H9 (cell line): ENCODE measurements around the gene VEZF1. TPM values are rescaled to one million over a fixed set of nuclear protein-coding genes. Genes with fewer than 3 reads are reported as not detected.

Experiments used
- DNase-seq: peaks from one replicate; pipeline ENCODE4 v3.0.0-alpha.2; 2017
- H2AFZ ChIP-seq: one replicate; pipeline ENCODE4 v1.6.1; 2013; ENCODE audit warnings: mild to moderate bottlenecking, low read length, control low read depth, moderate library complexity
- H2AK5ac ChIP-seq: 2 replicates; pipeline ENCODE4 v1.6.1; 2013; ENCODE audit warnings: low read length, control low read depth, mixed read lengths; ENCODE audit not compliant: insufficient read length
- H2BK120ac ChIP-seq: one replicate; pipeline ENCODE4 v1.6.1; 2013; ENCODE audit warnings: low read depth, mild to moderate bottlenecking, low read length, control low read depth, inconsistent platforms; ENCODE audit not compliant: poor library complexity, severe bottlenecking
- H2BK12ac ChIP-seq: 2 replicates; pipeline ENCODE4 v1.6.1; 2013; ENCODE audit warnings: low read length, control low read depth, mixed read lengths, low read depth; ENCODE audit not compliant: insufficient read length
- H2BK15ac ChIP-seq: 2 replicates; pipeline ENCODE4 v1.6.1; 2013; ENCODE audit warnings: low read depth, low read length, control low read depth
- H2BK20ac ChIP-seq: one replicate; pipeline ENCODE4 v1.6.1; 2013; ENCODE audit warnings: low read depth, mild to moderate bottlenecking, low read length, control low read depth, inconsistent platforms; ENCODE audit not compliant: poor library complexity, severe bottlenecking
- H2BK5ac ChIP-seq: 2 replicates; pipeline ENCODE4 v1.6.1; 2013; ENCODE audit warnings: low read length, control low read depth, mixed read lengths; ENCODE audit not compliant: insufficient read length
- H3K14ac ChIP-seq: 2 replicates; pipeline ENCODE4 v1.6.1; 2013; ENCODE audit warnings: low read length, control low read depth; ENCODE audit not compliant: insufficient read depth
- H3K18ac ChIP-seq: 2 replicates; pipeline ENCODE4 v1.6.1; 2013; ENCODE audit warnings: low read depth, mild to moderate bottlenecking, mixed read lengths, low read length, control low read depth; ENCODE audit not compliant: insufficient read length
- H3K23ac ChIP-seq: 2 replicates; pipeline ENCODE4 v1.6.1; 2013; ENCODE audit warnings: low read length, control low read depth, mixed read lengths, low read depth; ENCODE audit not compliant: insufficient read length
- H3K23me2 ChIP-seq: 2 replicates; pipeline ENCODE4 v1.6.1; 2013; ENCODE audit warnings: low read depth, mild to moderate bottlenecking, mixed read lengths, low read length, control low read depth; ENCODE audit not compliant: insufficient read length, poor library complexity, severe bottlenecking
- H3K27ac ChIP-seq: 2 replicates; pipeline ENCODE4 v1.5.1; 2013; ENCODE audit warnings: low read length, control low read depth, mixed read lengths, low read depth; ENCODE audit not compliant: insufficient read length
- H3K27me3 ChIP-seq: 2 replicates; pipeline ENCODE4 v1.6.1; 2013; ENCODE audit warnings: low read length, control low read depth, inconsistent platforms; ENCODE audit not compliant: insufficient read depth
- H3K4ac ChIP-seq: 2 replicates; pipeline ENCODE4 v1.6.1; 2013; ENCODE audit warnings: low read depth, mild to moderate bottlenecking, control low read depth, inconsistent platforms, low read length, moderate library complexity
- H3K4me1 ChIP-seq: 2 replicates; pipeline ENCODE4 v1.6.1; 2013; ENCODE audit warnings: low read length, control low read depth, inconsistent platforms; ENCODE audit not compliant: insufficient read depth
- H3K4me2 ChIP-seq: 2 replicates; pipeline ENCODE4 v1.6.1; 2013; ENCODE audit warnings: low read length, control low read depth, mixed read lengths; ENCODE audit not compliant: insufficient read length, insufficient read depth
- H3K56ac ChIP-seq: 2 replicates; pipeline ENCODE4 v1.6.1; 2013; ENCODE audit warnings: low read depth, mild to moderate bottlenecking, mixed read lengths, low read length, control low read depth; ENCODE audit not compliant: insufficient read length
- H3K79me1 ChIP-seq: 2 replicates; pipeline ENCODE4 v1.6.1; 2013; ENCODE audit warnings: low read depth, mild to moderate bottlenecking, moderate library complexity, low read length, control low read depth, inconsistent platforms; ENCODE audit not compliant: insufficient read depth, poor library complexity, severe bottlenecking
- H3K79me2 ChIP-seq: 2 replicates; pipeline ENCODE4 v1.6.1; 2013; ENCODE audit warnings: low read length, control low read depth, inconsistent platforms; ENCODE audit not compliant: insufficient read depth
- H3K9ac ChIP-seq: 2 replicates; pipeline ENCODE4 v1.6.1; 2013; ENCODE audit warnings: low read length, control low read depth, mixed read lengths; ENCODE audit not compliant: insufficient read length; ENCODE audit errors: extremely low read depth
- H3K9me3 ChIP-seq: one replicate; pipeline ENCODE4 v1.6.1; 2013; ENCODE audit warnings: low read depth, low read length, inconsistent platforms; ENCODE audit not compliant: control insufficient read depth
- H3T11ph ChIP-seq: one replicate; pipeline ENCODE4 v1.6.1; 2013; ENCODE audit warnings: mild to moderate bottlenecking, low read length, control low read depth, inconsistent platforms
- H4K20me1 ChIP-seq: one replicate; pipeline ENCODE4 v1.6.1; 2013; ENCODE audit not compliant: control insufficient read depth, insufficient read length, insufficient read depth
- H4K5ac ChIP-seq: 2 replicates; pipeline ENCODE4 v1.6.1; 2013; ENCODE audit warnings: low read depth, mild to moderate bottlenecking, mixed read lengths, low read length, control low read depth; ENCODE audit not compliant: insufficient read length
- H4K8ac ChIP-seq: replicated peaks from 2 replicates; pipeline ENCODE4 v1.6.1; 2013; ENCODE audit warnings: low read length, control low read depth, mixed read lengths, low read depth; ENCODE audit not compliant: insufficient read length
- H4K91ac ChIP-seq: 2 replicates; pipeline ENCODE4 v1.6.1; 2013; ENCODE audit warnings: low read depth, mild to moderate bottlenecking, moderate library complexity, mixed read lengths, low read length, control low read depth; ENCODE audit not compliant: insufficient read length
- H3K27ac Mint-ChIP-seq, 3 experiments: 2 replicates in 2 of 3; 3 replicates in 1 of 3; pipeline ENCODE4 v1.8.0; 2020 to 2021; ENCODE audit warnings: mixed read lengths in 3 of 3, mild to moderate bottlenecking in 1 of 3, moderate library complexity in 1 of 3
- H3K27me3 Mint-ChIP-seq: 2 replicates; pipeline ENCODE4 v1.8.0; 2021; ENCODE audit warnings: low read depth, mild to moderate bottlenecking, moderate library complexity, mixed read lengths
- H3K36me3 Mint-ChIP-seq, 3 experiments: 2 replicates in 2 of 3; 3 replicates in 1 of 3; pipeline ENCODE4 v1.8.0; 2020 to 2021; ENCODE audit warnings: low read depth in 3 of 3, mixed read lengths in 3 of 3; ENCODE audit not compliant: insufficient read depth in 1 of 3
- H3K4me1 Mint-ChIP-seq, 2 experiments: 2 replicates each; pipeline ENCODE4 v1.8.0; 2020; ENCODE audit warnings: mixed read lengths in 2 of 2
- H3K4me3 Mint-ChIP-seq, 2 experiments: 2 replicates in 1 of 2; 3 replicates in 1 of 2; pipeline ENCODE4 v1.8.0; 2020 to 2021; ENCODE audit warnings: mild to moderate bottlenecking in 2 of 2, mixed read lengths in 2 of 2, moderate library complexity in 1 of 2
- H3K9me3 Mint-ChIP-seq, 2 experiments: 2 replicates in 1 of 2; 3 replicates in 1 of 2; pipeline ENCODE4 v1.8.0; 2020; ENCODE audit warnings: mild to moderate bottlenecking in 2 of 2, mixed read lengths in 2 of 2, moderate library complexity in 1 of 2
- WGBS: extraction: QIAGEN DNeasy Blood & Tissue Kit; methylation state at CpG from one replicate; pipeline ENCODE4 v1.1.7; 2013; ENCODE audit warnings: missing lambda C conversion rate, low lambda C conversion rate, mixed read lengths; ENCODE audit not compliant: insufficient read length; ENCODE audit errors: extremely low coverage; 5-methylcytosine and 5-hydroxymethylcytosine counted together
- total RNA-seq: library from RNA; stranded (reverse); gene quantifications from 2 replicates; pipeline ENCODE4 v1.2.1, GENCODE V29; 2021
- TF ChIP-seq, protein P1 (sequence below): fragments of 200-600 bp; sonication (generic); conservative IDR thresholded peaks from 3 replicates; pipeline ENCODE4 v1.8.0; 2021; ENCODE audit warnings: antibody characterized with exemption, mild to moderate bottlenecking

Gene VEZF1
- total RNA-seq, 1 experiment from 2014 or later: 58.1 TPM

DNA sequence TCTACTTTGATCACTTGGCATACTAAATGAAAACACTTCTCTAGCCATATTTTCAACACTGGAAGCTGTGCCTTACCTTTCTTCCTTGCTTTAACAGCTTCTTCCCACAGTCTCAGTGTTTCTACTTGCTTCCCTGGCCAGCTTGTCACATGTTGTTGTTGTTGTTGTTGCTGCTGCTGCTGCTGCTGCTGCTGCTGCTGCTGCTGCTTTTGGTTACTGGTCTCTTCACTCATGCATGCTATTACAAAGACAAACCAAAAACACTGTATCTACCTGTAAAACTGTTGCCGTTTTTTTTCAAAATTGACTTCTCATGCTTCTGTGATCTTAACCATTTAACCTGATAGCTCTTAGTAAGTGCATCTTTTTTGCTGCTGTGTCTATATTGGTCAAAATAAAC lies 9.0 kb downstream of the VEZF1 start:
- peaks cover 26 to 88% (median 83%) of the 10 kb centered on the region in 3 experiments; a peak in 6 of 7 replicates for H3K36me3 Mint-ChIP-seq
- H3K9ac ChIP-seq: no peak overlapping the region
- peaks cover 13 to 16% of the 10 kb centered on the region in 2 experiments for H3K4me1 Mint-ChIP-seq
- no peak overlapping the region for H3K27ac Mint-ChIP-seq
- H3K4me1 ChIP-seq: no peaks in the 10 kb centered on the region
- no peaks in the 10 kb centered on the region for H3K9me3 ChIP-seq
- TF ChIP-seq, protein P1, sequence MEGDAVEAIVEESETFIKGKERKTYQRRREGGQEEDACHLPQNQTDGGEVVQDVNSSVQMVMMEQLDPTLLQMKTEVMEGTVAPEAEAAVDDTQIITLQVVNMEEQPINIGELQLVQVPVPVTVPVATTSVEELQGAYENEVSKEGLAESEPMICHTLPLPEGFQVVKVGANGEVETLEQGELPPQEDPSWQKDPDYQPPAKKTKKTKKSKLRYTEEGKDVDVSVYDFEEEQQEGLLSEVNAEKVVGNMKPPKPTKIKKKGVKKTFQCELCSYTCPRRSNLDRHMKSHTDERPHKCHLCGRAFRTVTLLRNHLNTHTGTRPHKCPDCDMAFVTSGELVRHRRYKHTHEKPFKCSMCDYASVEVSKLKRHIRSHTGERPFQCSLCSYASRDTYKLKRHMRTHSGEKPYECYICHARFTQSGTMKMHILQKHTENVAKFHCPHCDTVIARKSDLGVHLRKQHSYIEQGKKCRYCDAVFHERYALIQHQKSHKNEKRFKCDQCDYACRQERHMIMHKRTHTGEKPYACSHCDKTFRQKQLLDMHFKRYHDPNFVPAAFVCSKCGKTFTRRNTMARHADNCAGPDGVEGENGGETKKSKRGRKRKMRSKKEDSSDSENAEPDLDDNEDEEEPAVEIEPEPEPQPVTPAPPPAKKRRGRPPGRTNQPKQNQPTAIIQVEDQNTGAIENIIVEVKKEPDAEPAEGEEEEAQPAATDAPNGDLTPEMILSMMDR: no peak
- no peak overlapping the region for H3K4me2 ChIP-seq
- no peak overlapping the region for H4K5ac ChIP-seq
- no peak overlapping the region for H3K14ac ChIP-seq
- no peaks in the 10 kb centered on the region for H3K27me3 ChIP-seq
- no peak overlapping the region for H2AK5ac ChIP-seq
- no CpG with 5 or more reads among the region's 1 CpG for WGBS
- H2BK120ac ChIP-seq: no peak overlapping the region
- H3K4me3 Mint-ChIP-seq: no peak overlapping the region
- no peak overlapping the region for H3T11ph ChIP-seq
- H3K9me3 Mint-ChIP-seq: no peaks in the 10 kb centered on the region
- H3K23me2 ChIP-seq: no peaks in the 10 kb centered on the region
- no peak overlapping the region for H4K8ac ChIP-seq
- no peak overlapping the region for H3K4ac ChIP-seq
- no peak for DNase-seq
- H2BK15ac ChIP-seq: no peak overlapping the region
- no peaks in the 10 kb centered on the region for H4K20me1 ChIP-seq
- no peak overlapping the region for H4K91ac ChIP-seq
- H2BK5ac ChIP-seq: no peak overlapping the region
- no peak overlapping the region for H2BK20ac ChIP-seq
- H3K18ac ChIP-seq: no peak overlapping the region
- H2AFZ ChIP-seq: no peak overlapping the region
- no peak overlapping the region for H3K56ac ChIP-seq
- peaks cover 6% of the 10 kb centered on the region; the same call in 1 of the 2 replicates for H3K79me2 ChIP-seq
- no peaks in the 10 kb centered on the region for H3K79me1 ChIP-seq
- H2BK12ac ChIP-seq: no peak overlapping the region
- no peaks in the 10 kb centered on the region for H3K27me3 Mint-ChIP-seq
- H3K23ac ChIP-seq: no peak overlapping the region
- no peak overlapping the region for H3K27ac ChIP-seq
